HEK293T (cell line): ENCODE data around the gene TBC1D8.

Experiments used
- BHLHE40 ChIP-seq: fragments of 450-650 bp; IDR thresholded peaks from 2 replicates; pipeline ENCODE4 v1.6.1; 2016; ENCODE audit warnings: mild to moderate bottlenecking, moderate library complexity, borderline replicate concordance
- FOXA1 ChIP-seq: fragments of 450-650 bp; IDR thresholded peaks from 2 replicates; pipeline ENCODE4 v1.6.1; 2016; ENCODE audit warnings: mild to moderate bottlenecking
- HDGF ChIP-seq: fragments of 450-650 bp; IDR thresholded peaks from 2 replicates; pipeline ENCODE4 v1.6.1; 2017; ENCODE audit warnings: antibody characterized with exemption, borderline replicate concordance
- PKNOX1 ChIP-seq: fragments of 450-650 bp; IDR thresholded peaks from 2 replicates; pipeline ENCODE4 v1.6.1; 2016

- TF ChIP-seq BHLHE40, result no peak
- no peak for TF ChIP-seq FOXA1
- no peak for TF ChIP-seq HDGF
- no peak for TF ChIP-seq PKNOX1
Observed at GRCh38 chr2:101193033-101193626, 41.9 kb upstream of the TBC1D8 start.
